OCI-LY3 (cell line): ENCODE data around the gene SMAD3.

Experiments used
- CTCF ChIP-seq: fragments of 200-600, 300-600 bp; sonication (generic); IDR thresholded peaks from 2 replicates; pipeline ENCODE4 v1.5.1; 2014; ENCODE audit warnings: antibody characterized with exemption, low read length, low read depth
- EZH2phosphoT487 ChIP-seq: fragments of 200-600 bp; shearing (Covaris generic); IDR thresholded peaks from 2 replicates; pipeline ENCODE4 v1.6.1; 2018; ENCODE audit warnings: antibody characterized with exemption, mixed run types, low read depth

GRCh38 chr15:67086637-67086914, 21.2 kb downstream of the SMAD3 start:
- TF ChIP-seq CTCF: no peak
- TF ChIP-seq EZH2phosphoT487: no peak
